Stimulated activated CD4-positive, alpha-beta T cell treated with anti-CD3 and anti-CD28 coated beads, Interleukin-2, amount 100 ng/mL, for 48 hours (primary cell): ENCODE results near the gene PFAS.

ENCODE experiments used
- DNase-seq, 2 donors: peaks; one replicate each; pipeline ENCODE4 v3.0.0-alpha.2; 2020

PFAS gene

GRCh38 chr17:8312726-8313600 lies 63.9 kb downstream of the PFAS start:
- no peak for DNase-seq

- DNase-seq, result no peak
Measured at GRCh38 chr17:8314797-8315763, 66.0 kb downstream of the PFAS start.

GRCh38 chr17:8315764-8316217 lies 66.7 kb downstream of the PFAS start:
- no peak for DNase-seq

GRCh38 chr17:8318010-8318935 lies 69.2 kb downstream of the PFAS start:
- DNase-seq, result no peak
